ENCODE measurements around the gene ZNF341.

The ZNF341 gene

DNA sequence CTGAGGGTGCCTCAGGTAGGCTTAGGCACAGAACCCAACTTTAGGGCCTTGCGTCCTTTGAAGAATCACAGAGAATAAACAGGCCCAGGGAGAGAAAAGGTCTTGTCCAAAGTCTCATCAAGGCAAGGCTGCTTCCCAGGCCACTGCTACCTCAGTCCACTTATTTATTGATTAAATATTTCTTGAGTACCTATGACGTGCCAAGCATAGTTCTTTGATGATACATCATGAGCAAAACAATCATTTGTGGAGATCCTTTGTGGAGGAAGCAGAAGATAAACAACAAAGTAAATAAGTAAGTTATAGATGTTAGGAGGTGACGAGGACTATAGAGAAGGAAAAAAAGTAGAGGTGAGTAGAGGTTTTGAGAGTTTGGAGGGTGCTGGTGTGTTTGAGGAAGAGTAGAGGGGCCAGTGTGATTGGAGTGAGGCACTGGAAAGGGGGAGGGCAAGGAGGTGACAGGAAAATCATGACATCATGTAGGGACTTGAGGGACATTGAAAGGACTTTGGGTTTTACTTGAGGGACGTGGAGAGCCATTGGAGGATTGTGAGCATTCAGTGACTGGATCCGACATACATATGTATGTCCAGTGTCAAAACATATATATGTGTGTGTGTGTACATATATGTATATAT is 65.2 kb downstream of the ZNF341 start (continued):
- TF ChIP-seq SCRT2 (tag by site-specific recombination; IDR thresholded peaks at IDR 0.05), result no peak
- TF ChIP-seq ZNF155 (tag by site-specific recombination; IDR thresholded peaks at IDR 0.05), result no peak
- no peak for TF ChIP-seq ZSCAN23 (tag by site-specific recombination; IDR thresholded peaks at IDR 0.05)
- TF ChIP-seq SP2 (tag by site-specific recombination; IDR thresholded peaks at IDR 0.05), result no peak
- TF ChIP-seq ZNF610 (tag by site-specific recombination; IDR thresholded peaks at IDR 0.05; ENCODE audit: borderline replicate concordance), result no peak

DNA sequence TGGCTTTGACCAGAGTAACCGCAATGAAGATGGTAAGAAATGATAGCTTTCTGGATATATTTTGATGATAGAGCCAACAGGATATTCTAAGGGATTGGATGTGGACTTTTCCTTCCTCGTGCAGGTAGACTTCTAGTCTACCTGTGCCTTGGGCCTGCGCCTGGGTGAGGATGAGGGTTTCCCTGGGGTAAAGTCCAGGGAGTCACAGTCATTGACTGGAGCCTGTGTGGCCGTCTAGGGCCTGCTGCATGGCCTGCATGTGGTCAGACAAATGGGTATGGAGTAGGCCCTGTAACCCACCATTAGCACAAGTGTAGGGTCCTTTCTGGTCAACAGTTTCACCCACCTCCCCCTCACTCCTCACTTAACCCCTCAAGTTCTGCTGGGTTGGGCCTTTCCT is 66.6 kb downstream of the ZNF341 start:
- Histone ChIP-seq H3K4me3 (ENCODE audit: low read depth, low read length) (no peak overlapping the region), H3K4me1 (ENCODE audit: control insufficient read depth, insufficient read depth, low read length) (no peaks in the 10 kb centered on the region), H3K36me3 (ENCODE audit: control insufficient read depth in 2 of 2, insufficient read depth in 1 of 2, low read length in 2 of 2) (no peaks in the 10 kb centered on the region), H3K27ac (ENCODE audit: extremely low read depth, low read depth, low read length) (no peak overlapping the region), H3K9me3 (ENCODE audit: control insufficient read depth, insufficient read depth, low read depth, low read length) (no peaks in the 10 kb centered on the region)
- TF ChIP-seq, protein P1, sequence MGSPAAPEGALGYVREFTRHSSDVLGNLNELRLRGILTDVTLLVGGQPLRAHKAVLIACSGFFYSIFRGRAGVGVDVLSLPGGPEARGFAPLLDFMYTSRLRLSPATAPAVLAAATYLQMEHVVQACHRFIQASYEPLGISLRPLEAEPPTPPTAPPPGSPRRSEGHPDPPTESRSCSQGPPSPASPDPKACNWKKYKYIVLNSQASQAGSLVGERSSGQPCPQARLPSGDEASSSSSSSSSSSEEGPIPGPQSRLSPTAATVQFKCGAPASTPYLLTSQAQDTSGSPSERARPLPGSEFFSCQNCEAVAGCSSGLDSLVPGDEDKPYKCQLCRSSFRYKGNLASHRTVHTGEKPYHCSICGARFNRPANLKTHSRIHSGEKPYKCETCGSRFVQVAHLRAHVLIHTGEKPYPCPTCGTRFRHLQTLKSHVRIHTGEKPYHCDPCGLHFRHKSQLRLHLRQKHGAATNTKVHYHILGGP (tag by site-specific recombination; IDR thresholded peaks at IDR 0.05), result no peak
- TF ChIP-seq, protein P2, sequence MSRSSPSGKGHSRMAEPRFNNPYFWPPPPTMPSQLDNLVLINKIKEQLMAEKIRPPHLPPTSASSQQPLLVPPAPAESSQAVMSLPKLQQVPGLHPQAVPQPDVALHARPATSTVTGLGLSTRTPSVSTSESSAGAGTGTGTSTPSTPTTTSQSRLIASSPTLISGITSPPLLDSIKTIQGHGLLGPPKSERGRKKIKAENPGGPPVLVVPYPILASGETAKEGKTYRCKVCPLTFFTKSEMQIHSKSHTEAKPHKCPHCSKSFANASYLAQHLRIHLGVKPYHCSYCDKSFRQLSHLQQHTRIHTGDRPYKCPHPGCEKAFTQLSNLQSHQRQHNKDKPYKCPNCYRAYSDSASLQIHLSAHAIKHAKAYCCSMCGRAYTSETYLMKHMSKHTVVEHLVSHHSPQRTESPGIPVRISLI (tag by site-specific recombination; IDR thresholded peaks at IDR 0.05), result no peak
- TF ChIP-seq ZBTB21 (tag by site-specific recombination; IDR thresholded peaks at IDR 0.05) (no peak), ZNF19 (tag by site-specific recombination; IDR thresholded peaks at IDR 0.05; ENCODE audit: low read depth) (no peak), MZF1 (tag by site-specific recombination; IDR thresholded peaks at IDR 0.05; ENCODE audit: borderline replicate concordance) (no peak), ZNF24 (tag by site-specific recombination; IDR thresholded peaks at IDR 0.05) (no peak), OSR2 (tag by site-specific recombination; IDR thresholded peaks at IDR 0.05) (no peak), ZNF830 (tag by site-specific recombination; IDR thresholded peaks at IDR 0.05; ENCODE audit: low read depth) (no peak), ZNF404 (tag by site-specific recombination; IDR thresholded peaks at IDR 0.05) (no peak), ZNF16 (tag by site-specific recombination; IDR thresholded peaks at IDR 0.05; ENCODE audit: low read depth) (no peak), ZNF37A (tag by site-specific recombination; IDR thresholded peaks at IDR 0.05) (no peak), KLF8 (tag by site-specific recombination; IDR thresholded peaks at IDR 0.05) (no peak), ZNF549 (tag by site-specific recombination; IDR thresholded peaks at IDR 0.05) (no peak), ZNF2 (tag by site-specific recombination; IDR thresholded peaks at IDR 0.05) (no peak), EGR2 (tag by site-specific recombination; IDR thresholded peaks at IDR 0.05; ENCODE audit: low read depth) (no peak), ZNF621 (tag by site-specific recombination; IDR thresholded peaks at IDR 0.05) (no peak), ZNF629 (tag by site-specific recombination; IDR thresholded peaks at IDR 0.05) (no peak), ZNF624 (tag by site-specific recombination; IDR thresholded peaks at IDR 0.05) (no peak)
- TF ChIP-seq, protein P3, sequence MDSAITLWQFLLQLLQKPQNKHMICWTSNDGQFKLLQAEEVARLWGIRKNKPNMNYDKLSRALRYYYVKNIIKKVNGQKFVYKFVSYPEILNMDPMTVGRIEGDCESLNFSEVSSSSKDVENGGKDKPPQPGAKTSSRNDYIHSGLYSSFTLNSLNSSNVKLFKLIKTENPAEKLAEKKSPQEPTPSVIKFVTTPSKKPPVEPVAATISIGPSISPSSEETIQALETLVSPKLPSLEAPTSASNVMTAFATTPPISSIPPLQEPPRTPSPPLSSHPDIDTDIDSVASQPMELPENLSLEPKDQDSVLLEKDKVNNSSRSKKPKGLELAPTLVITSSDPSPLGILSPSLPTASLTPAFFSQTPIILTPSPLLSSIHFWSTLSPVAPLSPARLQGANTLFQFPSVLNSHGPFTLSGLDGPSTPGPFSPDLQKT (IDR thresholded peaks at IDR 0.05; ENCODE audit: borderline replicate concordance, low read depth, low read length), result no peak
- TF ChIP-seq, protein P4, sequence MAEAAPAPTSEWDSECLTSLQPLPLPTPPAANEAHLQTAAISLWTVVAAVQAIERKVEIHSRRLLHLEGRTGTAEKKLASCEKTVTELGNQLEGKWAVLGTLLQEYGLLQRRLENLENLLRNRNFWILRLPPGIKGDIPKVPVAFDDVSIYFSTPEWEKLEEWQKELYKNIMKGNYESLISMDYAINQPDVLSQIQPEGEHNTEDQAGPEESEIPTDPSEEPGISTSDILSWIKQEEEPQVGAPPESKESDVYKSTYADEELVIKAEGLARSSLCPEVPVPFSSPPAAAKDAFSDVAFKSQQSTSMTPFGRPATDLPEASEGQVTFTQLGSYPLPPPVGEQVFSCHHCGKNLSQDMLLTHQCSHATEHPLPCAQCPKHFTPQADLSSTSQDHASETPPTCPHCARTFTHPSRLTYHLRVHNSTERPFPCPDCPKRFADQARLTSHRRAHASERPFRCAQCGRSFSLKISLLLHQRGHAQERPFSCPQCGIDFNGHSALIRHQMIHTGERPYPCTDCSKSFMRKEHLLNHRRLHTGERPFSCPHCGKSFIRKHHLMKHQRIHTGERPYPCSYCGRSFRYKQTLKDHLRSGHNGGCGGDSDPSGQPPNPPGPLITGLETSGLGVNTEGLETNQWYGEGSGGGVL (tag by site-specific recombination; IDR thresholded peaks at IDR 0.05), result no peak
- ChIA-PET CTCF (no interaction called here), POLR2A (no interaction called here)

Data from HEK293 (cell line).